ENCODE data around the gene ANKRD28. TPM values are rescaled to one million over a fixed set of nuclear protein-coding genes. Genes with fewer than 3 reads are reported as not detected.

ANKRD28 gene
- total and polyA plus RNA-seq, 2 of the 13 experiments (the other 11 are each of a cell fraction or from before 2014, with no cell fraction given): 21.0 to 28.9 TPM

GRCh38 chr3:15753056-15753710 is 44.6 kb downstream of the ANKRD28 start:
- Histone ChIP-seq H3K36me3 (replicated peaks in 1 of 2; ENCODE audit: control insufficient read depth in 1 of 2, insufficient read depth in 2 of 2, low read length in 2 of 2) (peaks cover 2 to 17% of the 10 kb centered on the region in 2 experiments; a peak in 3 of 5 replicates), H3K9ac (ENCODE audit: insufficient read depth, low read depth, low read length) (no peak overlapping the region), H3K79me2 (ENCODE audit: insufficient read depth, low read length) (no peaks in the 10 kb centered on the region), H3K27ac (ENCODE audit: extremely low read length, insufficient read depth, low read length) (no peak overlapping the region), H3K4me3 (replicated peaks in 1 of 3; ENCODE audit: insufficient read depth in 1 of 3, low read depth in 2 of 3, low read length in 3 of 3) (no peak overlapping the region), H3K4me1 (ENCODE audit: insufficient read depth, low read length) (peaks cover 11% of the 10 kb centered on the region), H2AFZ (ENCODE audit: low read length) (no peak overlapping the region), H3K27me3 (ENCODE audit: control insufficient read depth in 1 of 2, insufficient read depth in 2 of 2, low read length in 2 of 2) (no peaks in the 10 kb centered on the region), H3K9me3 (ENCODE audit: low read length) (no peaks in the 10 kb centered on the region), H3K4me2 (ENCODE audit: low read depth, low read length) (no peak overlapping the region), H4K20me1 (ENCODE audit: insufficient read depth, low read length) (no peaks in the 10 kb centered on the region)
- CTCF ChIA-PET (ENCODE audit: low intra/inter-chr PET ratio, low total read pairs): no interaction called here
- POLR2A ChIA-PET: no interaction called here
- DNase-seq (ENCODE audit: low spot score) (peak; percentile 25), FAIRE-seq (no peak), ATAC-seq (peak; percentile 50)
- intact Hi-C loops (cut with micrococcal nuclease; ENCODE audit: unreplicated experiment) (no loop called here), in situ Hi-C loops (cut with HindIII; ENCODE audit: extremely low pct_ligation_motif_present, low pct_unique_long_range_greater_than_20kb) (no loop called here)
- BruUV-seq (replicated peaks): no TSS peak
- 53% methylated on average over 5 of the region's 5 CpGs for WGBS (ENCODE audit: low lambda C conversion rate)
- TF ChIP-seq, protein P1, sequence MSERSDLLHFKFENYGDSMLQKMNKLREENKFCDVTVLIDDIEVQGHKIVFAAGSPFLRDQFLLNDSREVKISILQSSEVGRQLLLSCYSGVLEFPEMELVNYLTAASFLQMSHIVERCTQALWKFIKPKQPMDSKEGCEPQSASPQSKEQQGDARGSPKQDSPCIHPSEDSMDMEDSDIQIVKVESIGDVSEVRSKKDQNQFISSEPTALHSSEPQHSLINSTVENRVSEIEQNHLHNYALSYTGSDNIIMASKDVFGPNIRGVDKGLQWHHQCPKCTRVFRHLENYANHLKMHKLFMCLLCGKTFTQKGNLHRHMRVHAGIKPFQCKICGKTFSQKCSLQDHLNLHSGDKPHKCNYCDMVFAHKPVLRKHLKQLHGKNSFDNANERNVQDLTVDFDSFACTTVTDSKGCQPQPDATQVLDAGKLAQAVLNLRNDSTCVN (CRISPR knock-in tag; IDR thresholded peaks at IDR 0.05; ENCODE audit: borderline replicate concordance): no peak
- TF ChIP-seq PHF5A (CRISPR knock-in tag; IDR thresholded peaks at IDR 0.05; ENCODE audit: low read depth, unreplicated experiment) (no peak), TEAD3 (CRISPR knock-in tag; optimal IDR thresholded peaks at IDR 0.05; ENCODE audit: borderline replicate concordance) (no peak), TMF1 (CRISPR knock-in tag; IDR thresholded peaks at IDR 0.05; ENCODE audit: low read depth) (no peak), HES4 (CRISPR knock-in tag; IDR thresholded peaks at IDR 0.05; ENCODE audit: borderline replicate concordance) (no peak), THAP9 (CRISPR knock-in tag; IDR thresholded peaks at IDR 0.05; ENCODE audit: borderline replicate concordance) (no peak), ZSCAN25 (CRISPR knock-in tag; IDR thresholded peaks at IDR 0.05) (no peak), ZNF746 (CRISPR knock-in tag; IDR thresholded peaks at IDR 0.05) (no peak), HOXA3 (CRISPR knock-in tag; IDR thresholded peaks at IDR 0.05) (no peak), MED1 (CRISPR knock-in tag; IDR thresholded peaks at IDR 0.05) (no peak), CBX1 (IDR thresholded peaks at IDR 0.05; ENCODE audit: low read depth) (no peak), SMAD9 (CRISPR knock-in tag; IDR thresholded peaks at IDR 0.05) (no peak), SP1 (IDR thresholded peaks at IDR 0.05) (no peak), SP1 (CRISPR knock-in tag; IDR thresholded peaks at IDR 0.05) (no peak), GFI1 (CRISPR knock-in tag; IDR thresholded peaks at IDR 0.05; ENCODE audit: borderline replicate concordance) (no peak), ZFP62 (CRISPR knock-in tag; IDR thresholded peaks at IDR 0.05) (no peak), ZC3H13 (CRISPR knock-in tag; IDR thresholded peaks at IDR 0.05) (no peak)
- TF ChIP-seq, protein P2, sequence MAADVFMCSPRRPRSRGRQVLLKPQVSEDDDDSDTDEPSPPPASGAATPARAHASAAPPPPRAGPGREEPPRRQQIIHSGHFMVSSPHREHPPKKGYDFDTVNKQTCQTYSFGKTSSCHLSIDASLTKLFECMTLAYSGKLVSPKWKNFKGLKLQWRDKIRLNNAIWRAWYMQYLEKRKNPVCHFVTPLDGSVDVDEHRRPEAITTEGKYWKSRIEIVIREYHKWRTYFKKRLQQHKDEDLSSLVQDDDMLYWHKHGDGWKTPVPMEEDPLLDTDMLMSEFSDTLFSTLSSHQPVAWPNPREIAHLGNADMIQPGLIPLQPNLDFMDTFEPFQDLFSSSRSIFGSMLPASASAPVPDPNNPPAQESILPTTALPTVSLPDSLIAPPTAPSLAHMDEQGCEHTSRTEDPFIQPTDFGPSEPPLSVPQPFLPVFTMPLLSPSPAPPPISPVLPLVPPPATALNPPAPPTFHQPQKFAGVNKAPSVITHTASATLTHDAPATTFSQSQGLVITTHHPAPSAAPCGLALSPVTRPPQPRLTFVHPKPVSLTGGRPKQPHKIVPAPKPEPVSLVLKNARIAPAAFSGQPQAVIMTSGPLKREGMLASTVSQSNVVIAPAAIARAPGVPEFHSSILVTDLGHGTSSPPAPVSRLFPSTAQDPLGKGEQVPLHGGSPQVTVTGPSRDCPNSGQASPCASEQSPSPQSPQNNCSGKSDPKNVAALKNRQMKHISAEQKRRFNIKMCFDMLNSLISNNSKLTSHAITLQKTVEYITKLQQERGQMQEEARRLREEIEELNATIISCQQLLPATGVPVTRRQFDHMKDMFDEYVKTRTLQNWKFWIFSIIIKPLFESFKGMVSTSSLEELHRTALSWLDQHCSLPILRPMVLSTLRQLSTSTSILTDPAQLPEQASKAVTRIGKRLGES (CRISPR knock-in tag; IDR thresholded peaks at IDR 0.05; ENCODE audit: borderline replicate concordance): no peak

All from HepG2 (cell line).